Mesenchymal stem cell (in vitro differentiated cells and primary cell): Measurements from ENCODE around the gene POLR1E.

Experiments
- DNase-seq: peaks from one replicate; pipeline ENCODE4 v3.0.0-alpha.2; 2013
- H2AFZ ChIP-seq: one replicate; pipeline ENCODE4 v1.6.1; 2013; ENCODE audit warnings: low read depth, mild to moderate bottlenecking, control low read depth, inconsistent platforms, low read length, moderate library complexity
- H2AK5ac ChIP-seq: 2 replicates; pipeline ENCODE4 v1.6.1; 2013; ENCODE audit warnings: low read length, moderate library complexity, mild to moderate bottlenecking, inconsistent platforms; ENCODE audit not compliant: severe bottlenecking
- H2BK120ac ChIP-seq: one replicate; pipeline ENCODE4 v1.6.1; 2013; ENCODE audit warnings: low read depth, mild to moderate bottlenecking, inconsistent platforms, low read length, moderate library complexity
- H2BK12ac ChIP-seq, 2 experiments: one replicate each; pipeline ENCODE4 v1.6.1; 2013; ENCODE audit warnings: inconsistent platforms in 2 of 2, low read length in 2 of 2, mild to moderate bottlenecking in 2 of 2, moderate library complexity in 2 of 2, control low read depth in 1 of 2
- H2BK15ac ChIP-seq: one replicate; pipeline ENCODE4 v1.6.1; 2013; ENCODE audit warnings: mild to moderate bottlenecking, low read depth, inconsistent platforms; ENCODE audit not compliant: poor library complexity, severe bottlenecking
- H2BK5ac ChIP-seq: 2 replicates; pipeline ENCODE4 v1.6.1; 2013; ENCODE audit warnings: low read depth, mild to moderate bottlenecking, low read length, control low read depth, inconsistent platforms; ENCODE audit not compliant: poor library complexity, severe bottlenecking
- H3K14ac ChIP-seq, 2 experiments: one replicate each; pipeline ENCODE4 v1.6.1; 2013; ENCODE audit warnings: inconsistent platforms in 2 of 2, low read length in 2 of 2, control low read depth in 1 of 2, mild to moderate bottlenecking in 1 of 2, moderate library complexity in 1 of 2
- H3K18ac ChIP-seq, 2 experiments: one replicate each; pipeline ENCODE4 v1.6.1; 2013; ENCODE audit warnings: inconsistent platforms in 2 of 2, low read length in 2 of 2, control low read depth in 1 of 2, low read depth in 1 of 2, mild to moderate bottlenecking in 1 of 2
- H3K23ac ChIP-seq, 2 experiments: one replicate each; pipeline ENCODE4 v1.6.1; 2013; ENCODE audit warnings: inconsistent platforms in 2 of 2, low read length in 2 of 2, mild to moderate bottlenecking in 2 of 2, moderate library complexity in 2 of 2, control low read depth in 1 of 2
- H3K27ac ChIP-seq: 2 replicates; pipeline ENCODE4 v1.5.1; 2013; ENCODE audit warnings: mild to moderate bottlenecking, moderate library complexity, low read length, control low read depth, inconsistent platforms; ENCODE audit not compliant: poor library complexity, severe bottlenecking
- H3K27me3 ChIP-seq, 2 experiments: 2 replicates each; pipeline versions ENCODE4 v1.6.1 to v1.7.0; 2013; ENCODE audit warnings: low read length in 2 of 2, mild to moderate bottlenecking in 2 of 2, moderate library complexity in 2 of 2, control low read depth in 1 of 2, inconsistent platforms in 1 of 2; ENCODE audit not compliant: control insufficient read depth in 1 of 2, insufficient read depth in 1 of 2
- H3K36me3 ChIP-seq, 2 experiments: 2 replicates each; pipeline versions ENCODE4 v1.6.1 to v1.7.0; 2013; ENCODE audit warnings: low read length in 2 of 2, control low read depth in 1 of 2, inconsistent platforms in 1 of 2, low read depth in 1 of 2, mild to moderate bottlenecking in 1 of 2; ENCODE audit not compliant: insufficient read depth in 2 of 2, control insufficient read depth in 1 of 2
- H3K4ac ChIP-seq, 2 experiments: one replicate each; pipeline ENCODE4 v1.6.1; 2013; ENCODE audit warnings: inconsistent platforms in 2 of 2, low read length in 2 of 2, mild to moderate bottlenecking in 2 of 2, moderate library complexity in 2 of 2, control low read depth in 1 of 2, low read depth in 1 of 2
- H3K4me1 ChIP-seq: 2 replicates; pipeline ENCODE4 v1.6.1; 2013; ENCODE audit warnings: low read depth, low read length, control low read depth; ENCODE audit not compliant: control insufficient read depth, insufficient read depth
- H3K4me2 ChIP-seq: 2 replicates; pipeline ENCODE4 v1.6.1; 2013; ENCODE audit warnings: low read length, mild to moderate bottlenecking, inconsistent platforms; ENCODE audit not compliant: poor library complexity, severe bottlenecking
- H3K4me3 ChIP-seq, 2 experiments: 2 replicates each; pipeline versions ENCODE4 v1.5.1 to v1.7.0; 2013; ENCODE audit warnings: low read length in 2 of 2, mild to moderate bottlenecking in 2 of 2, control low read depth in 1 of 2, low read depth in 1 of 2; ENCODE audit not compliant: insufficient read depth in 1 of 2
- H3K79me1 ChIP-seq: replicated peaks from 2 replicates; pipeline ENCODE4 v1.6.1; 2013; ENCODE audit warnings: mild to moderate bottlenecking, control low read depth, low read length, inconsistent platforms; ENCODE audit not compliant: poor library complexity, severe bottlenecking
- H3K9ac ChIP-seq: 2 replicates; pipeline ENCODE4 v1.7.0; 2013; ENCODE audit warnings: mild to moderate bottlenecking, low read length, moderate library complexity
- H3K9me3 ChIP-seq: 2 replicates; pipeline ENCODE4 v1.7.0; 2013; ENCODE audit warnings: mild to moderate bottlenecking, low read length; ENCODE audit not compliant: control insufficient read depth
- H4K8ac ChIP-seq: one replicate; pipeline ENCODE4 v1.6.1; 2013; ENCODE audit warnings: inconsistent platforms, mild to moderate bottlenecking, low read length, moderate library complexity
- H4K91ac ChIP-seq: one replicate; pipeline ENCODE4 v1.6.1; 2013; ENCODE audit warnings: mild to moderate bottlenecking, low read length, inconsistent platforms
- WGBS: methylation state at CpG from one replicate; pipeline ENCODE4 v1.1.7; 2013; ENCODE audit warnings: mixed read lengths; 5-methylcytosine and 5-hydroxymethylcytosine counted together

Gene POLR1E

DNA sequence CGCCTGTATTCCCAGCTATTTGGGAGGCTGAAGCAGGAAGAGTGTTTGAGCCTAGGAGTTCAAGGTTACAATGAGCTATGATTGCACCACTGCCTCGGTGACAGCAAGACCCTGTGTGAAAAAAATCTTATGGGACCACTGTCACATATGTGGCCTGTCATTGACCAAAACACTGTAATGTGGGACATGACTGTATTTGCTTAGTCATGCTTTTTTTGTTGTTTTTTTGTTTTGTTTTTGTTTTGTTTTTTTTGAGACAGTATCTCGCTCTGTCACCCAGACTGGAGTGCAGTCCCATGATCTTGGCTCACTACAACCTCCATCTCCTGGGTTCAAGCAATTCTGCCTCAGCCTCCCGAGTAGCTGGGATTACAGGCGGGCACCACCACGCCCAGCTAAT, 13.5 kb downstream of the POLR1E start:
- Histone ChIP-seq H3K4me2 (no peak overlapping the region), H2BK15ac (no peak overlapping the region), H3K9me3 (no peaks in the 10 kb centered on the region)

DNA sequence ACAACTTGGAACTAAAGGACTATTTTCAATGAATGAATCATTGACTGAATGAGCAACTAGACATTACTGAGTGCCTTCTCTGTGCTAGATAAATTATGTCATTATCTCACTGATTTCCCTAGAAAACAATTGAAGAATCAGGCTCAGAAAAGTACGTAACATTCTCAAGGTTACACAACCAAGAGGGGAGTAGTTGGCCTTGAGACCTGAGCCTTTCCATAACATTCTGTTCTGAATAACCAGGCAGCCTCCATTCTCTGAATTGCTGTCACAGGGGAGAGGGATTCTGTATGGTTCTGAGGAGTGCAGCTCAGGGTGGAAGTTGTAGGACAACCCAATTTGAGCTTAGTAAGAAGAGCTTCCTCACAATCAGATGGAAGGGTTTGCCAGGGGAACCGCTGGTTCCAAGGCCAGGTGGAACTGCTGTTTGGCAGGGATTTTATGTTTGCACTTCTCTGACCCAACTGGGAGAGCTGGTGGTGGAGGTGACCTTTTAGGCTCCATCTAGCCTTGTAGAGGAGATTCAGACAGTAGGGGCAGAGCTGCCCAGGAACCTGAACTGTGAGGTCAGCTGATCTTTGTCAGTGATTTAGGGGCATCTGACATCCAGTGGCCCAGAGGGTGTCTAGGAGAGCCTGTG, 16.3 kb downstream of the POLR1E start:
- H2AFZ ChIP-seq, result no peak overlapping the region
- H3K4me1 ChIP-seq, result no peaks in the 10 kb centered on the region
- no peak for DNase-seq
- H3K14ac ChIP-seq, result no peak overlapping the region
- no peak overlapping the region for H2BK12ac ChIP-seq
- no peak overlapping the region for H2AK5ac ChIP-seq
- H3K18ac ChIP-seq, result no peak overlapping the region
- peaks cover 11% of the 10 kb centered on the region for H3K79me1 ChIP-seq
- no peak overlapping the region for H3K9ac ChIP-seq
- H2BK120ac ChIP-seq, result no peak overlapping the region
- no peak overlapping the region for H3K23ac ChIP-seq
- no peak overlapping the region for H2BK5ac ChIP-seq
- H4K91ac ChIP-seq, result no peak overlapping the region
- H3K36me3 ChIP-seq, result peaks cover 47 to 85% of the 10 kb centered on the region in 2 experiments
- WGBS, result 70% methylated on average over 2 of the region's 2 CpGs
- no peak overlapping the region for H3K27ac ChIP-seq
- no peak overlapping the region for H3K4me3 ChIP-seq
- H4K8ac ChIP-seq, result no peak overlapping the region
- H3K4ac ChIP-seq, result no peak overlapping the region
- no peaks in the 10 kb centered on the region for H3K27me3 ChIP-seq
- no peak overlapping the region for H3K4me2 ChIP-seq
- H2BK15ac ChIP-seq, result no peak overlapping the region
- no peaks in the 10 kb centered on the region for H3K9me3 ChIP-seq

More for the DNA sequence above, 13.5 kb downstream of the POLR1E start:
- no peaks in the 10 kb centered on the region for H3K27me3 ChIP-seq
- peaks cover 51 to 88% of the 10 kb centered on the region in 2 experiments for H3K36me3 ChIP-seq
- no peak for DNase-seq
- no peaks in the 10 kb centered on the region for H3K4me1 ChIP-seq
- H3K14ac ChIP-seq, result no peak overlapping the region
- H2BK12ac ChIP-seq, result no peak overlapping the region
- no peak overlapping the region for H3K18ac ChIP-seq
- H3K79me1 ChIP-seq, result peaks cover 19% of the 10 kb centered on the region
- no peak overlapping the region for H4K91ac ChIP-seq
- no peak overlapping the region for H3K23ac ChIP-seq
- no peak overlapping the region for H3K4ac ChIP-seq
- H2BK5ac ChIP-seq, result no peak overlapping the region
- H2AK5ac ChIP-seq, result no peak overlapping the region
- WGBS, result 96% methylated on average over 5 of the region's 6 CpGs
- no peak overlapping the region for H3K27ac ChIP-seq
- no peak overlapping the region for H3K4me3 ChIP-seq
- H2AFZ ChIP-seq, result no peak overlapping the region
- no peak overlapping the region for H3K9ac ChIP-seq
- no peak overlapping the region for H2BK120ac ChIP-seq
- no peak overlapping the region for H4K8ac ChIP-seq

DNA sequence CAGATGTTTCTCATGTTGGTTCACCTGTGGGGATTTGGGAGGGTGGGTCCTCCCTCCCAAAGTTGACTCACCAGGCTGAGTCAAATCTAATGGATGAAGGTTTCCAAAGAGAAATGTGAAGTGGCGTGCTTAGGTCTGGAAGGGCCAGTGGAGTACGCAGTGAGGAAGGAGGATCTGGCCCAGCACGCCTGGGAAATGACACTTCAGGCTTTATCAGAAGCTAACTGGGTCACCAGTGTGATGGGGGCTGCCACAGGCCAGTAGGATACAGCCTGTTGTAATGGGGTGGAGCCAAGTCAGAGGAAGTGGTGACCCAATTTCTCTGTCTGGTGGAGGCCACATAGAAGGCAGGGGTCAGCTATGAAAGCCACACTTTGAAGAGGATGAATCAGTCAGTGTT, 18.0 kb downstream of the POLR1E start:
- Histone ChIP-seq H3K27me3 (no peaks in the 10 kb centered on the region), H3K4me1 (no peaks in the 10 kb centered on the region), H3K18ac (no peak overlapping the region), H2BK5ac (no peak overlapping the region), H2BK120ac (no peak overlapping the region), H3K27ac (no peak overlapping the region), H2BK15ac (no peak overlapping the region), H4K8ac (no peak overlapping the region), H4K91ac (no peak overlapping the region), H2BK12ac (no peak overlapping the region), H3K4me3 (no peak overlapping the region), H2AK5ac (no peak overlapping the region), H3K36me3 (peaks cover 56 to 81% of the 10 kb centered on the region in 2 experiments), H3K23ac (no peak overlapping the region), H3K4ac (no peak overlapping the region), H2AFZ (no peak overlapping the region), H3K9me3 (no peaks in the 10 kb centered on the region), H3K14ac (no peak overlapping the region), H3K4me2 (no peak overlapping the region), H3K79me1 (peaks cover 8% of the 10 kb centered on the region), H3K9ac (no peak overlapping the region)
- WGBS, result 88% methylated on average over 3 of the region's 3 CpGs
- DNase-seq, result peak; percentile 29

DNA sequence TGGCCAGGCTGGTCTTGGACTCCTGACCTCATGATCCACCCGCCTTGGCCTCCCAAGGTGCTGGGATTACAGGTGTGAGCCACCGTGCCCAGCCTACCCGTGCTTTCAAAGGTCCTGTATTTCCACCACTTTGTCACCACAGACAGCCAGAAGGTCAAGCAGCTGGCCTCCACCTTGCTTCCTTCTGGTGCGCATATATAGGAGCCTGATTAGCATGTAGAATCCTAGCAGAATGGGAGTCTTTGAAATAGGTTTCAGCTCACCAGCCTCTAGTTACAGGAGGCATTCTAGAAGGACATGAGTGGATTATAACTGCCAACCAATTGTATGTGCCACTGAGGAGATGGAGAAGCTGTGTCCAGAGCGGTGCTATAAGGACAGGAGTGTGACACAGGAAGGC, 18.9 kb downstream of the POLR1E start:
- H3K4me1 ChIP-seq, result no peaks in the 10 kb centered on the region
- no peak for DNase-seq
- no peak overlapping the region for H3K4me2 ChIP-seq
- H3K9ac ChIP-seq, result no peak overlapping the region
- peaks cover 57 to 80% of the 10 kb centered on the region in 2 experiments for H3K36me3 ChIP-seq
- H3K27me3 ChIP-seq, result no peaks in the 10 kb centered on the region
- H4K91ac ChIP-seq, result no peak overlapping the region
- no peak overlapping the region for H4K8ac ChIP-seq
- no peak overlapping the region for H2AFZ ChIP-seq
- H3K9me3 ChIP-seq, result no peaks in the 10 kb centered on the region
- 100% methylated on average over 3 of the region's 5 CpGs for WGBS
- no peak overlapping the region for H2BK15ac ChIP-seq
- H2BK5ac ChIP-seq, result no peak overlapping the region
- H2AK5ac ChIP-seq, result no peak overlapping the region
- no peak overlapping the region for H2BK120ac ChIP-seq
- no peak overlapping the region for H3K23ac ChIP-seq
- no peak overlapping the region for H3K27ac ChIP-seq
- H3K14ac ChIP-seq, result no peak overlapping the region
- H3K79me1 ChIP-seq, result peaks cover 5% of the 10 kb centered on the region
- no peak overlapping the region for H3K4me3 ChIP-seq
- no peak overlapping the region for H2BK12ac ChIP-seq
- H3K4ac ChIP-seq, result peak overlapping the region in 1 of 2 experiments; percentile 21
- no peak overlapping the region for H3K18ac ChIP-seq
